SK-N-SH treated with all-trans-retinoic acid at 6 μM for 48 hours (cell line): ENCODE results near the gene ARHGAP8.

Source experiments
- ATAC-seq: fragments of 200-7000 bp; cut with Tn5 transposase; 3 replicates; pipeline ENCODE4 v1.9.1; 2020; ENCODE audit warnings: mild to moderate bottlenecking, moderate library complexity
- BACH2 ChIP-seq: fragments of 250-450 bp; sonication (Bioruptor Pico); IDR thresholded peaks from 2 replicates; pipeline ENCODE4 v1.9.0; 2021; ENCODE audit warnings: mild to moderate bottlenecking, borderline replicate concordance
- CREB5 ChIP-seq: fragments of 250-450 bp; sonication (Bioruptor Pico); IDR thresholded peaks from 2 replicates; pipeline ENCODE4 v1.5.1; 2020; ENCODE audit warnings: low read depth, mild to moderate bottlenecking, moderate library complexity
- CSDC2 ChIP-seq: fragments of 250-450 bp; sonication (Bioruptor Pico); IDR thresholded peaks from 2 replicates; pipeline ENCODE4 v1.5.0; 2020; ENCODE audit warnings: mild to moderate bottlenecking, moderate library complexity
- CSRNP3 ChIP-seq: fragments of 250-450 bp; sonication (Bioruptor Pico); IDR thresholded peaks from 2 replicates; pipeline ENCODE4 v1.5.1; 2021; ENCODE audit warnings: mild to moderate bottlenecking, moderate library complexity
- ESRRG ChIP-seq: fragments of 250-450 bp; sonication (Bioruptor Pico); IDR thresholded peaks from 2 replicates; pipeline ENCODE4 v1.6.1; 2021; ENCODE audit warnings: mild to moderate bottlenecking
- GLIS3 ChIP-seq: fragments of 250-450 bp; sonication (Bioruptor Pico); IDR thresholded peaks from 2 replicates; pipeline ENCODE4 v1.5.0; 2020; ENCODE audit warnings: mild to moderate bottlenecking, moderate library complexity
- OSR1 ChIP-seq: fragments of 250-450 bp; sonication (Bioruptor Pico); IDR thresholded peaks from 2 replicates; pipeline ENCODE4 v1.8.0; 2022; ENCODE audit warnings: moderate library complexity, mild to moderate bottlenecking, inconsistent platforms
- PATZ1 ChIP-seq: fragments of 250-450 bp; sonication (Bioruptor Pico); IDR thresholded peaks from 2 replicates; pipeline ENCODE4 v1.8.0; 2020; ENCODE audit warnings: mild to moderate bottlenecking, moderate library complexity, borderline replicate concordance
- POU6F1 ChIP-seq: fragments of 250-450 bp; sonication (Bioruptor Pico); IDR thresholded peaks from 2 replicates; pipeline ENCODE4 v1.8.0; 2021; ENCODE audit warnings: low read depth, mild to moderate bottlenecking, moderate library complexity, borderline replicate concordance
- PPARA ChIP-seq: fragments of 250-450 bp; sonication (Bioruptor Pico); IDR thresholded peaks from 2 replicates; pipeline ENCODE4 v1.5.0; 2020; ENCODE audit warnings: mild to moderate bottlenecking, borderline replicate concordance
- SNAI2 ChIP-seq: fragments of 250-450 bp; sonication (Bioruptor Pico); IDR thresholded peaks from 2 replicates; pipeline ENCODE4 v1.5.0; 2020; ENCODE audit warnings: mild to moderate bottlenecking, moderate library complexity
- TCF4 ChIP-seq: fragments of 250-450 bp; sonication (Bioruptor Pico); IDR thresholded peaks from 2 replicates; pipeline ENCODE4 v1.8.0; 2021; ENCODE audit warnings: mild to moderate bottlenecking, moderate library complexity, borderline replicate concordance
- TOX ChIP-seq: fragments of 250-450 bp; sonication (Bioruptor Pico); IDR thresholded peaks from 2 replicates; pipeline ENCODE4 v1.8.0; 2021; ENCODE audit warnings: mild to moderate bottlenecking, moderate library complexity, borderline replicate concordance
- TSHZ2 ChIP-seq: fragments of 250-450 bp; sonication (Bioruptor Pico); IDR thresholded peaks from 2 replicates; pipeline ENCODE4 v1.5.0; 2020; ENCODE audit warnings: mild to moderate bottlenecking, moderate library complexity
- ZC3H10 ChIP-seq: fragments of 250-450 bp; sonication (Bioruptor Pico); IDR thresholded peaks from 2 replicates; pipeline ENCODE4 v1.5.1; 2021; ENCODE audit warnings: mild to moderate bottlenecking, moderate library complexity
- ZFP3 ChIP-seq: fragments of 250-450 bp; sonication (Bioruptor Pico); IDR thresholded peaks from 2 replicates; pipeline ENCODE4 v1.5.0; 2020; ENCODE audit warnings: mild to moderate bottlenecking, moderate library complexity
- ZNF565 ChIP-seq: fragments of 450-650 bp; formaldehyde crosslinking; conservative IDR thresholded peaks from 2 replicates; pipeline ENCODE4 v1.5.0; 2020; ENCODE audit warnings: low read depth, mild to moderate bottlenecking, moderate library complexity
- ZNF70 ChIP-seq: fragments of 450-650 bp; formaldehyde crosslinking; IDR thresholded peaks from 2 replicates; pipeline ENCODE4 v1.5.0; 2020; ENCODE audit warnings: mild to moderate bottlenecking, moderate library complexity
- ZNF8 ChIP-seq: fragments of 450-650 bp; formaldehyde crosslinking; IDR thresholded peaks from 2 replicates; pipeline ENCODE4 v1.5.0; 2020; ENCODE audit warnings: mild to moderate bottlenecking, moderate library complexity

Gene ARHGAP8

GRCh38 chr22:44707178-44707577 lies 45.2 kb upstream of the ARHGAP8 start:
- no peak for ATAC-seq
- TF ChIP-seq ESRRG = no peak
- no peak for TF ChIP-seq ZNF8
- no peak for TF ChIP-seq OSR1 (CRISPR knock-in tag)
- no peak for TF ChIP-seq ZNF70 (CRISPR knock-in tag)
- TF ChIP-seq CREB5 (CRISPR knock-in tag) = no peak
- no peak for TF ChIP-seq PPARA
- TF ChIP-seq ZFP3 = no peak
- no peak for TF ChIP-seq POU6F1 (CRISPR knock-in tag)
- TF ChIP-seq TOX (CRISPR knock-in tag) = no peak
- no peak for TF ChIP-seq SNAI2 (CRISPR knock-in tag)
- no peak for TF ChIP-seq TCF4 (CRISPR knock-in tag)
- TF ChIP-seq TSHZ2 = no peak
- TF ChIP-seq CSRNP3 (CRISPR knock-in tag) = no peak
- TF ChIP-seq GLIS3 = no peak
- no peak for TF ChIP-seq ZC3H10 (CRISPR knock-in tag)

- no peak for ATAC-seq
Measured at GRCh38 chr22:44707752-44708151, 44.6 kb upstream of the ARHGAP8 start.

More at GRCh38 chr22:44707752-44708151, 44.6 kb upstream of the ARHGAP8 start:
- TF ChIP-seq CREB5 (CRISPR knock-in tag) (no peak), PATZ1 (CRISPR knock-in tag) (no peak), PPARA (no peak), ZNF8 (no peak), BACH2 (CRISPR knock-in tag) (no peak), ZNF565 (CRISPR knock-in tag) (no peak), CSDC2 (CRISPR knock-in tag) (no peak), ZC3H10 (CRISPR knock-in tag) (no peak), ZFP3 (no peak), ZNF70 (CRISPR knock-in tag) (no peak), GLIS3 (no peak)
- TF ChIP-seq, all 23 proteins: peak for 0
